GM23338 (cell line): ENCODE data around the gene GJB5. TPM values are rescaled to one million over a fixed set of nuclear protein-coding genes. Genes with fewer than 3 reads are reported as not detected.

ENCODE experiments used
- ATAC-seq: fragments of 200-7000 bp; cut with Tn5 transposase; 3 replicates; pipeline ENCODE4 v1.9.1; 2020
- DNase-seq: peaks from one replicate; pipeline ENCODE4 v3.0.0-alpha.2; 2015; ENCODE audit warnings: low spot score
- H2AFZ ChIP-seq: fragments of 200-600 bp; sonication (generic); 2 replicates; pipeline ENCODE4 v1.8.0; 2016; ENCODE audit warnings: antibody characterized with exemption, mild to moderate bottlenecking, moderate library complexity
- H3F3A ChIP-seq: fragments of 200-600 bp; sonication (generic); replicated peaks from 2 replicates; pipeline ENCODE4 v1.8.0; 2017; ENCODE audit warnings: antibody characterized with exemption, mixed run types, low read depth
- H3K27ac ChIP-seq: fragments of 200-600 bp; sonication (generic); 2 replicates; pipeline ENCODE4 v1.6.1; 2016; ENCODE audit warnings: low read depth
- H3K27me3 ChIP-seq: fragments of 200-600 bp; sonication (generic); 2 replicates; pipeline ENCODE4 v1.8.0; 2016; ENCODE audit warnings: mild to moderate bottlenecking, mixed run types, moderate library complexity; ENCODE audit not compliant: insufficient read depth
- H3K36me3 ChIP-seq: fragments of 200-600 bp; sonication (generic); 2 replicates; pipeline ENCODE4 v1.8.0; 2016; ENCODE audit warnings: mild to moderate bottlenecking; ENCODE audit not compliant: insufficient read depth
- H3K4me1 ChIP-seq: fragments of 200-600 bp; sonication (generic); 2 replicates; pipeline ENCODE4 v1.8.0; 2016; ENCODE audit warnings: mild to moderate bottlenecking, moderate library complexity; ENCODE audit not compliant: insufficient read depth
- H3K4me2 ChIP-seq: fragments of 200-600 bp; sonication (generic); 2 replicates; pipeline ENCODE4 v1.7.1; 2017; ENCODE audit warnings: mixed run types
- H3K4me3 ChIP-seq: fragments of 200-600 bp; sonication (generic); 2 replicates; pipeline ENCODE4 v1.6.1; 2016; ENCODE audit warnings: mixed run types
- H3K79me2 ChIP-seq: fragments of 200-600 bp; sonication (generic); replicated peaks from 2 replicates; pipeline ENCODE4 v1.8.0; 2017; ENCODE audit warnings: mild to moderate bottlenecking; ENCODE audit not compliant: insufficient read depth
- H3K9me2 ChIP-seq: fragments of 200-600 bp; sonication (generic); 2 replicates; pipeline ENCODE4 v1.8.0; 2017; ENCODE audit not compliant: insufficient read depth
- H4K20me1 ChIP-seq: fragments of 200-600 bp; sonication (generic); replicated peaks from 2 replicates; pipeline ENCODE4 v1.8.0; 2017; ENCODE audit warnings: mild to moderate bottlenecking; ENCODE audit not compliant: insufficient read depth
- H3K27ac Mint-ChIP-seq: 2 replicates; pipeline ENCODE4 v1.8.0; 2020; ENCODE audit warnings: inconsistent platforms, mild to moderate bottlenecking, moderate library complexity, mixed read lengths
- H3K27me3 Mint-ChIP-seq: 3 replicates; pipeline ENCODE4 v1.8.0; 2022; ENCODE audit warnings: low read depth, mild to moderate bottlenecking, moderate library complexity, mixed read lengths, inconsistent platforms; ENCODE audit not compliant: insufficient read depth, poor library complexity
- H3K36me3 Mint-ChIP-seq: 3 replicates; pipeline ENCODE4 v1.8.0; 2021; ENCODE audit warnings: low read depth, mild to moderate bottlenecking, inconsistent platforms, moderate library complexity, mixed read lengths
- H3K4me1 Mint-ChIP-seq: 3 replicates; pipeline ENCODE4 v1.8.0; 2020; ENCODE audit warnings: mild to moderate bottlenecking, inconsistent platforms, mixed read lengths
- H3K4me3 Mint-ChIP-seq: 3 replicates; pipeline ENCODE4 v1.8.0; 2021; ENCODE audit warnings: moderate library complexity, mild to moderate bottlenecking, inconsistent platforms, mixed read lengths
- H3K9me3 Mint-ChIP-seq: 3 replicates; pipeline ENCODE4 v1.8.0; 2020; ENCODE audit warnings: moderate library complexity, mild to moderate bottlenecking, inconsistent platforms, mixed read lengths
- CREB1 ChIP-seq: fragments of 250-450 bp; sonication (Bioruptor Pico); IDR thresholded peaks from 2 replicates; pipeline ENCODE4 v1.5.0; 2020; ENCODE audit warnings: low read depth, mild to moderate bottlenecking, moderate library complexity
- CTCF ChIP-seq, 2 experiments: fragments of 200-600 bp in 1 of 2; sonication (generic) in 1 of 2; conservative IDR thresholded peaks; 2 replicates each; pipeline versions ENCODE4 v1.5.1 to v1.6.1; 2016 to 2017; ENCODE audit warnings: antibody characterized with exemption in 2 of 2, low read depth in 2 of 2, mild to moderate bottlenecking in 2 of 2, moderate library complexity in 1 of 2
- ETS1 ChIP-seq: IDR thresholded peaks from 2 replicates; pipeline ENCODE4 v1.6.1; 2016; ENCODE audit warnings: antibody characterized with exemption
- JUNB ChIP-seq: IDR thresholded peaks from one replicate; pipeline ENCODE4 v1.6.1; 2016; ENCODE audit warnings: antibody characterized with exemption; ENCODE audit not compliant: unreplicated experiment
- NANOG ChIP-seq: IDR thresholded peaks from 2 replicates; pipeline ENCODE4 v1.6.1; 2016; ENCODE audit warnings: antibody characterized with exemption, borderline replicate concordance
- POLR2AphosphoS5 ChIP-seq: IDR thresholded peaks from 2 replicates; pipeline ENCODE4 v1.6.1; 2016; ENCODE audit warnings: antibody characterized with exemption, low read depth
- ZNF114 ChIP-seq: fragments of 250-450 bp; sonication (Bioruptor Pico); IDR thresholded peaks from 2 replicates; pipeline ENCODE4 v1.5.0; 2020; ENCODE audit warnings: mild to moderate bottlenecking, moderate library complexity
- polyA plus RNA-seq: library from polyadenylated mRNA; unstranded; fragments of >200 nt; fragmentation: Nextera tagmentation; extraction: Ambion mirVana; gene quantifications from 2 replicates; pipeline ENCODE4 v1.2.1, GENCODE V29; 2016
- total RNA-seq: library from RNA; depleted of rRNA; stranded (reverse); fragments of >200 nt; shearing (Covaris generic); gene quantifications from 2 replicates; pipeline ENCODE4 v1.2.3, GENCODE V29; 2014
- TF ChIP-seq, protein P1 (sequence below): fragments of 250-450 bp; sonication (Bioruptor Pico); IDR thresholded peaks from 2 replicates; pipeline ENCODE4 v1.5.0; 2020; ENCODE audit warnings: mild to moderate bottlenecking, moderate library complexity
- TF ChIP-seq, protein P2 (sequence below): IDR thresholded peaks from one replicate; pipeline ENCODE4 v1.6.1; 2018; ENCODE audit warnings: antibody characterized with exemption; ENCODE audit not compliant: unreplicated experiment

GJB5 gene
- total and polyA plus RNA-seq, 2 experiments from 2014 or later: 1.4 TPM; not detected in 1

GRCh38 chr1:34794790-34795180 is 39.9 kb downstream of the GJB5 start:
- H3K4me3 Mint-ChIP-seq: no peak overlapping the region

More at GRCh38 chr1:34794790-34795180, 39.9 kb downstream of the GJB5 start:
- Mint-ChIP-seq H3K27ac (no peak overlapping the region), H3K4me1 (peaks cover 21% of the 10 kb centered on the region), H3K9me3 (no peaks in the 10 kb centered on the region), H3K27me3 (peaks cover 24% of the 10 kb centered on the region), H3K36me3 (no peaks in the 10 kb centered on the region; the same call in 2 of the 3 replicates)
- ATAC-seq (no peak), DNase-seq (no peak)
- Histone ChIP-seq H3F3A (no peaks in the 10 kb centered on the region), H3K4me3 (no peak overlapping the region), H3K36me3 (no peaks in the 10 kb centered on the region), H3K79me2 (no peaks in the 10 kb centered on the region), H3K27me3 (peaks cover 23% of the 10 kb centered on the region; the same call in 1 of the 2 replicates), H4K20me1 (no peaks in the 10 kb centered on the region), H2AFZ (no peak overlapping the region), H3K27ac (no peak overlapping the region), H3K4me1 (no peaks in the 10 kb centered on the region; the same call in 1 of the 2 replicates), H3K4me2 (no peak overlapping the region), H3K9me2 (0 out of 2 replicates have a peak, but pooled peaks cover 4% of the 10 kb centered on the region)
- TF ChIP-seq, protein P1, sequence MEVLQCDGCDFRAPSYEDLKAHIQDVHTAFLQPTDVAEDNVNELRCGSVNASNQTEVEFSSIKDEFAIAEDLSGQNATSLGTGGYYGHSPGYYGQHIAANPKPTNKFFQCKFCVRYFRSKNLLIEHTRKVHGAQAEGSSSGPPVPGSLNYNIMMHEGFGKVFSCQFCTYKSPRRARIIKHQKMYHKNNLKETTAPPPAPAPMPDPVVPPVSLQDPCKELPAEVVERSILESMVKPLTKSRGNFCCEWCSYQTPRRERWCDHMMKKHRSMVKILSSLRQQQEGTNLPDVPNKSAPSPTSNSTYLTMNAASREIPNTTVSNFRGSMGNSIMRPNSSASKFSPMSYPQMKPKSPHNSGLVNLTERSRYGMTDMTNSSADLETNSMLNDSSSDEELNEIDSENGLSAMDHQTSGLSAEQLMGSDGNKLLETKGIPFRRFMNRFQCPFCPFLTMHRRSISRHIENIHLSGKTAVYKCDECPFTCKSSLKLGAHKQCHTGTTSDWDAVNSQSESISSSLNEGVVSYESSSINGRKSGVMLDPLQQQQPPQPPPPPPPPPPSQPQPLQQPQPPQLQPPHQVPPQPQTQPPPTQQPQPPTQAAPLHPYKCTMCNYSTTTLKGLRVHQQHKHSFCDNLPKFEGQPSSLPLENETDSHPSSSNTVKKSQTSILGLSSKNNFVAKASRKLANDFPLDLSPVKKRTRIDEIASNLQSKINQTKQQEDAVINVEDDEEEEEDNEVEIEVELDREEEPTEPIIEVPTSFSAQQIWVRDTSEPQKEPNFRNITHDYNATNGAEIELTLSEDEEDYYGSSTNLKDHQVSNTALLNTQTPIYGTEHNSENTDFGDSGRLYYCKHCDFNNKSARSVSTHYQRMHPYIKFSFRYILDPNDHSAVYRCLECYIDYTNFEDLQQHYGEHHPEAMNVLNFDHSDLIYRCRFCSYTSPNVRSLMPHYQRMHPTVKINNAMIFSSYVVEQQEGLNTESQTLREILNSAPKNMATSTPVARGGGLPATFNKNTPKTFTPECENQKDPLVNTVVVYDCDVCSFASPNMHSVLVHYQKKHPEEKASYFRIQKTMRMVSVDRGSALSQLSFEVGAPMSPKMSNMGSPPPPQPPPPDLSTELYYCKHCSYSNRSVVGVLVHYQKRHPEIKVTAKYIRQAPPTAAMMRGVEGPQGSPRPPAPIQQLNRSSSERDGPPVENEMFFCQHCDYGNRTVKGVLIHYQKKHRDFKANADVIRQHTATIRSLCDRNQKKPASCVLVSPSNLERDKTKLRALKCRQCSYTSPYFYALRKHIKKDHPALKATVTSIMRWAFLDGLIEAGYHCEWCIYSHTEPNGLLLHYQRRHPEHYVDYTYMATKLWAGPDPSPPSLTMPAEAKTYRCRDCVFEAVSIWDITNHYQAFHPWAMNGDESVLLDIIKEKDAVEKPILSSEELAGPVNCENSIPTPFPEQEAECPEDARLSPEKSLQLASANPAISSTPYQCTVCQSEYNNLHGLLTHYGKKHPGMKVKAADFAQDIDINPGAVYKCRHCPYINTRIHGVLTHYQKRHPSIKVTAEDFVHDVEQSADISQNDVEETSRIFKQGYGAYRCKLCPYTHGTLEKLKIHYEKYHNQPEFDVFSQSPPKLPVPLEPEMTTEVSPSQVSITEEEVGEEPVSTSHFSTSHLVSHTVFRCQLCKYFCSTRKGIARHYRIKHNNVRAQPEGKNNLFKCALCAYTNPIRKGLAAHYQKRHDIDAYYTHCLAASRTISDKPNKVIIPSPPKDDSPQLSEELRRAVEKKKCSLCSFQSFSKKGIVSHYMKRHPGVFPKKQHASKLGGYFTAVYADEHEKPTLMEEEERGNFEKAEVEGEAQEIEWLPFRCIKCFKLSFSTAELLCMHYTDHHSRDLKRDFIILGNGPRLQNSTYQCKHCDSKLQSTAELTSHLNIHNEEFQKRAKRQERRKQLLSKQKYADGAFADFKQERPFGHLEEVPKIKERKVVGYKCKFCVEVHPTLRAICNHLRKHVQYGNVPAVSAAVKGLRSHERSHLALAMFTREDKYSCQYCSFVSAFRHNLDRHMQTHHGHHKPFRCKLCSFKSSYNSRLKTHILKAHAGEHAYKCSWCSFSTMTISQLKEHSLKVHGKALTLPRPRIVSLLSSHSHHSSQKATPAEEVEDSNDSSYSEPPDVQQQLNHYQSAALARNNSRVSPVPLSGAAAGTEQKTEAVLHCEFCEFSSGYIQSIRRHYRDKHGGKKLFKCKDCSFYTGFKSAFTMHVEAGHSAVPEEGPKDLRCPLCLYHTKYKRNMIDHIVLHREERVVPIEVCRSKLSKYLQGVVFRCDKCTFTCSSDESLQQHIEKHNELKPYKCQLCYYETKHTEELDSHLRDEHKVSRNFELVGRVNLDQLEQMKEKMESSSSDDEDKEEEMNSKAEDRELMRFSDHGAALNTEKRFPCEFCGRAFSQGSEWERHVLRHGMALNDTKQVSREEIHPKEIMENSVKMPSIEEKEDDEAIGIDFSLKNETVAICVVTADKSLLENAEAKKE: no peak
- TF ChIP-seq JUNB (no peak), NANOG (no peak), ZNF114 (no peak), CTCF (conservative IDR thresholded peaks at IDR 0.05; ENCODE audit: low read depth in 2 of 2) (no peak), ETS1 (no peak), CREB1 (CRISPR knock-in tag) (no peak), POLR2AphosphoS5 (no peak)
- TF ChIP-seq, protein P2, sequence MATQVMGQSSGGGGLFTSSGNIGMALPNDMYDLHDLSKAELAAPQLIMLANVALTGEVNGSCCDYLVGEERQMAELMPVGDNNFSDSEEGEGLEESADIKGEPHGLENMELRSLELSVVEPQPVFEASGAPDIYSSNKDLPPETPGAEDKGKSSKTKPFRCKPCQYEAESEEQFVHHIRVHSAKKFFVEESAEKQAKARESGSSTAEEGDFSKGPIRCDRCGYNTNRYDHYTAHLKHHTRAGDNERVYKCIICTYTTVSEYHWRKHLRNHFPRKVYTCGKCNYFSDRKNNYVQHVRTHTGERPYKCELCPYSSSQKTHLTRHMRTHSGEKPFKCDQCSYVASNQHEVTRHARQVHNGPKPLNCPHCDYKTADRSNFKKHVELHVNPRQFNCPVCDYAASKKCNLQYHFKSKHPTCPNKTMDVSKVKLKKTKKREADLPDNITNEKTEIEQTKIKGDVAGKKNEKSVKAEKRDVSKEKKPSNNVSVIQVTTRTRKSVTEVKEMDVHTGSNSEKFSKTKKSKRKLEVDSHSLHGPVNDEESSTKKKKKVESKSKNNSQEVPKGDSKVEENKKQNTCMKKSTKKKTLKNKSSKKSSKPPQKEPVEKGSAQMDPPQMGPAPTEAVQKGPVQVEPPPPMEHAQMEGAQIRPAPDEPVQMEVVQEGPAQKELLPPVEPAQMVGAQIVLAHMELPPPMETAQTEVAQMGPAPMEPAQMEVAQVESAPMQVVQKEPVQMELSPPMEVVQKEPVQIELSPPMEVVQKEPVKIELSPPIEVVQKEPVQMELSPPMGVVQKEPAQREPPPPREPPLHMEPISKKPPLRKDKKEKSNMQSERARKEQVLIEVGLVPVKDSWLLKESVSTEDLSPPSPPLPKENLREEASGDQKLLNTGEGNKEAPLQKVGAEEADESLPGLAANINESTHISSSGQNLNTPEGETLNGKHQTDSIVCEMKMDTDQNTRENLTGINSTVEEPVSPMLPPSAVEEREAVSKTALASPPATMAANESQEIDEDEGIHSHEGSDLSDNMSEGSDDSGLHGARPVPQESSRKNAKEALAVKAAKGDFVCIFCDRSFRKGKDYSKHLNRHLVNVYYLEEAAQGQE: no peak
